OCI-LY7 (cell line): ENCODE data around the gene NAV2. TPM values are rescaled to one million over a fixed set of nuclear protein-coding genes. Genes with fewer than 3 reads are reported as not detected.

Experiments
- BruUV-seq: library from RNA; stranded (reverse); fragments of 400-500 nt; replicated peaks from 2 replicates; lab custom pipeline; 2021; lab: Mats Ljungman, UMichigan
- CTCF ChIA-PET: fragments of 300-600 bp; sonication (Branson Sonifier 250); formaldehyde crosslinking; loops from one replicate; lab custom pipeline; 2022; ENCODE audit warnings: antibody characterized with exemption; ENCODE audit not compliant: unreplicated experiment; lab: Charles Lee
- POLR2A ChIA-PET: fragments of 300-600 bp; sonication (Branson Sonifier 250); formaldehyde crosslinking; loops from one replicate; lab custom pipeline; 2022; ENCODE audit warnings: antibody characterized with exemption; lab: Charles Lee
- DNase-seq: peaks from one replicate; pipeline ENCODE4 v3.0.0-alpha.2; 2015; ENCODE audit warnings: low spot score
- H2AFZ ChIP-seq: fragments of 200-600 bp; sonication (generic), shearing (Covaris generic); 2 replicates; pipeline ENCODE4 v1.6.1; 2014; ENCODE audit warnings: mild to moderate bottlenecking, antibody characterized with exemption, low read length, moderate library complexity
- H3K27ac ChIP-seq: fragments of 200-600 bp; sonication (generic); 2 replicates; pipeline ENCODE4 v1.5.1; 2014; ENCODE audit warnings: mixed run types, low read depth, mild to moderate bottlenecking, moderate library complexity, low read length, inconsistent platforms; ENCODE audit not compliant: poor library complexity, severe bottlenecking
- H3K36me3 ChIP-seq: fragments of 200-600 bp; sonication (generic); 2 replicates; pipeline ENCODE4 v1.6.1; 2014; ENCODE audit warnings: mild to moderate bottlenecking, antibody characterized with exemption, low read length, moderate library complexity, mixed read lengths; ENCODE audit not compliant: insufficient read depth
- H3K4me1 ChIP-seq: fragments of 200-600 bp; sonication (generic); 2 replicates; pipeline ENCODE4 v1.5.1; 2014; ENCODE audit warnings: mild to moderate bottlenecking, low read length; ENCODE audit not compliant: insufficient read depth, poor library complexity, severe bottlenecking
- H3K4me2 ChIP-seq: fragments of 200-600 bp; sonication (generic); 2 replicates; pipeline ENCODE4 v1.6.1; 2014; ENCODE audit warnings: mild to moderate bottlenecking, low read length
- H3K4me3 ChIP-seq: fragments of 200-600 bp; sonication (generic); 2 replicates; pipeline ENCODE4 v1.5.1; 2014; ENCODE audit warnings: mild to moderate bottlenecking, low read depth, low read length; ENCODE audit not compliant: poor library complexity, severe bottlenecking
- H3K79me2 ChIP-seq: fragments of 200-600 bp; sonication (generic); 2 replicates; pipeline ENCODE4 v1.6.1; 2016; ENCODE audit warnings: low read depth, mild to moderate bottlenecking, low read length, moderate library complexity, mixed read lengths; ENCODE audit not compliant: insufficient read depth
- H3K9me2 ChIP-seq: fragments of 200-600 bp; sonication (generic); 2 replicates; pipeline ENCODE4 v1.6.1; 2016; ENCODE audit warnings: mild to moderate bottlenecking, low read length, mixed read lengths; ENCODE audit not compliant: insufficient read depth
- H3K9me3 ChIP-seq: fragments of 200-600 bp; sonication (generic); 2 replicates; pipeline ENCODE4 v1.6.1; 2014; ENCODE audit warnings: mild to moderate bottlenecking, mixed run types, low read length, mixed read lengths
- H4K20me1 ChIP-seq: fragments of 200-600 bp; sonication (generic); 2 replicates; pipeline ENCODE4 v1.6.1; 2014; ENCODE audit warnings: mild to moderate bottlenecking, antibody characterized with exemption, low read length, moderate library complexity, mixed read lengths; ENCODE audit not compliant: insufficient read depth
- CTCF ChIP-seq: fragments of 200-600 bp; sonication (generic); conservative IDR thresholded peaks from 2 replicates; pipeline ENCODE4 v1.5.1; 2014; ENCODE audit warnings: mild to moderate bottlenecking, antibody characterized with exemption, low read length, moderate library complexity, mixed read lengths
- EZH2phosphoT487 ChIP-seq: fragments of 200-600 bp; sonication (generic); IDR thresholded peaks from 2 replicates; pipeline ENCODE4 v1.6.1; 2018; ENCODE audit warnings: low read depth, borderline replicate concordance, mild to moderate bottlenecking, mixed run types, antibody characterized with exemption, low read length, moderate library complexity, mixed read lengths
- intact Hi-C: fragments of 100-400 bp; cut with micrococcal nuclease; formaldehyde crosslinking; loops from one replicate; pipeline ENCODE4 v1.10.0; 2022; ENCODE audit not compliant: unreplicated experiment
- total RNA-seq, 2 experiments: library from RNA; depleted of rRNA in 1 of 2; stranded (reverse); fragments of >200 nt in 1 of 2; shearing (Covaris generic) in 1 of 2; gene quantifications; 2 replicates each; pipeline ENCODE4 v1.2.3, GENCODE V29; 2014 to 2022

NAV2 gene
- total RNA-seq, 2 experiments from 2014 or later, result 0.06 to 0.68 TPM

GRCh38 chr11:20156876-20157613 is 444.4 kb downstream of the NAV2 start:
- intact Hi-C loops, result no loop called here
- CTCF ChIA-PET, result no interaction called here
- POLR2A ChIA-PET, result interaction anchor here (0.7 kb wide), 1 partner anchor 10 kb away, joined by 3 read pairs; no protein-coding TSS in a partner anchor
- no peaks in the 10 kb centered on the region for H3K79me2 ChIP-seq
- TF ChIP-seq CTCF (no peak), EZH2phosphoT487 (no peak)
- no peaks in the 10 kb centered on the region for H3K4me1 ChIP-seq
- no TSS peak for BruUV-seq
- H3K36me3 ChIP-seq, result no peaks in the 10 kb centered on the region
- no peaks in the 10 kb centered on the region for H4K20me1 ChIP-seq
- no peak overlapping the region for H3K4me3 ChIP-seq
- no peak overlapping the region for H3K4me2 ChIP-seq
- no peaks in the 10 kb centered on the region for H3K9me2 ChIP-seq
- H3K27ac ChIP-seq, result no peak overlapping the region
- DNase-seq, result no peak
- no peak overlapping the region for H2AFZ ChIP-seq
- no peaks in the 10 kb centered on the region for H3K9me3 ChIP-seq

GRCh38 chr11:20157728-20158127 is 445.1 kb downstream of the NAV2 start:
- DNase-seq, result no peak
- Histone ChIP-seq H3K36me3 (no peaks in the 10 kb centered on the region), H3K4me3 (no peak overlapping the region), H3K4me2 (no peak overlapping the region), H3K27ac (no peak overlapping the region), H3K79me2 (no peaks in the 10 kb centered on the region), H2AFZ (no peak overlapping the region), H3K9me3 (no peaks in the 10 kb centered on the region), H3K9me2 (no peaks in the 10 kb centered on the region), H4K20me1 (no peaks in the 10 kb centered on the region), H3K4me1 (no peaks in the 10 kb centered on the region)
- ChIA-PET CTCF (interaction anchor here (0.5 kb wide), 1 partner anchor 21 kb away, joined by 3 read pairs; no protein-coding TSS in a partner anchor), POLR2A (interaction anchor here (0.7 kb wide), 1 partner anchor 9 kb away, joined by 3 read pairs; no protein-coding TSS in a partner anchor)
- TF ChIP-seq CTCF (no peak), EZH2phosphoT487 (no peak)
- intact Hi-C loops, result no loop called here
- no TSS peak for BruUV-seq
